Occipital lobe (tissue), 2 donors: ENCODE results near the gene GFOD2. TPM values are rescaled to one million over a fixed set of nuclear protein-coding genes. Genes with fewer than 3 reads are reported as not detected.
A peak's percentile ranks its signal among the peaks of the same experiment; 100 is the strongest.

Experiments
- DNase-seq: peaks from one replicate; lab custom pipeline; 2025; lab: John Stamatoyannopoulos, UW
- total RNA-seq: library from RNA; depleted of rRNA; stranded (reverse); fragments of >200 nt; gene quantifications from one replicate; pipeline ENCODE4 v1.2.3, GENCODE V29; 2014

Gene GFOD2
- total RNA-seq, 1 donor from 2014 or later = 51.5 TPM

GRCh38 chr16:67731753-67732095 is 12.6 kb upstream of the GFOD2 start:
- no peak for DNase-seq

GRCh38 chr16:67731071-67731752 is 12.1 kb upstream of the GFOD2 start:
- DNase-seq = no peak

- no peak for DNase-seq
Observed at GRCh38 chr16:67730326-67730725, 11.2 kb upstream of the GFOD2 start.

- no peak for DNase-seq
Observed at GRCh38 chr16:67729636-67730248, 10.6 kb upstream of the GFOD2 start.

- no peak for DNase-seq
Observed at GRCh38 chr16:67727521-67728485, 8.7 kb upstream of the GFOD2 start.

- DNase-seq = no peak
Observed at GRCh38 chr16:67726106-67727034, 7.3 kb upstream of the GFOD2 start.

- DNase-seq = no peak
Observed at GRCh38 chr16:67723911-67724305, 4.8 kb upstream of the GFOD2 start.

GRCh38 chr16:67723151-67723910 is 4.2 kb upstream of the GFOD2 start:
- DNase-seq = no peak

- no peak for DNase-seq
Observed at GRCh38 chr16:67720236-67720635, 1.1 kb upstream of the GFOD2 start.

- DNase-seq = peak; percentile 39
Observed at GRCh38 chr16:67719778-67720144, 645 bp upstream of the GFOD2 start.

GRCh38 chr16:67718668-67719047 is 458 bp downstream of the GFOD2 start:
- DNase-seq = no peak

GRCh38 chr16:67716097-67716496 is 3.0 kb downstream of the GFOD2 start:
- DNase-seq = no peak

GRCh38 chr16:67714522-67714921 is 4.6 kb downstream of the GFOD2 start:
- DNase-seq = no peak

GRCh38 chr16:67713647-67714273 is 5.4 kb downstream of the GFOD2 start:
- DNase-seq = no peak

GRCh38 chr16:67710607-67711006 is 8.5 kb downstream of the GFOD2 start:
- DNase-seq = no peak

GRCh38 chr16:67709050-67709449 is 10.1 kb downstream of the GFOD2 start:
- no peak for DNase-seq

GRCh38 chr16:67708368-67708771 is 10.7 kb downstream of the GFOD2 start:
- no peak for DNase-seq

- DNase-seq = no peak
Observed at GRCh38 chr16:67707790-67708189, 11.3 kb downstream of the GFOD2 start.

GRCh38 chr16:67707210-67707609 is 11.9 kb downstream of the GFOD2 start:
- DNase-seq = no peak

GRCh38 chr16:67704110-67704509 is 15.0 kb downstream of the GFOD2 start:
- no peak for DNase-seq
